Measurements from ENCODE around the gene MGLL.

DNA sequence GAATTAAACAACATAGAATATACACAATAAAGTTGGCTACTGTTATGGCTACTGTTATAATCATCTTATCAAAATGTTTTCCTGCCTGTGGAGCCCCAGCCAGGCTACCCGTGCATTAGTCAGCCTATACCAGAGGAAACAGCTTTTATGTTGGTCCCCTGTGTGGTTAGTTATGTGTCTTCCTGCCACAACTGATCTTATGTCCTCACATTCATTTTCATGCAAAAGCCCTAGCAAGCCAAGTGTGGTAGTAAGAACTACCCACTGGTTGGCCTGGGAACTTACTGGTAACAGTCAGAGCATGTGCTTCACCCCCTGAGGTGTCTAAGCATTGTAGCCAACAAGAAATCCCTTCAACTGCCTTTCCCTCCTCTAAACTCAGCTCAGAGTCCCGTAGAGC lies 21.8 kb downstream of the MGLL start:
- TF ChIP-seq CTCF (IDR thresholded peaks at IDR 0.05) = no peak
- TF ChIP-seq POLR2A (IDR thresholded peaks at IDR 0.05) = no peak
- TF ChIP-seq POLR2AphosphoS5 (IDR thresholded peaks at IDR 0.05) = no peak
- no peak for TF ChIP-seq EP300 (IDR thresholded peaks at IDR 0.05)
